Right lobe of liver (tissue), 6 donors: ENCODE measurements around the gene CADM2. TPM values are rescaled to one million over a fixed set of nuclear protein-coding genes. Genes with fewer than 3 reads are reported as not detected.

Experiments
- ATAC-seq, 4 donors: fragments of 200-7000 bp; cut with Tn5 transposase; one replicate each; pipeline ENCODE4 v1.9.1; 2020; ENCODE audit warnings: mild to moderate bottlenecking in 4 of 4, moderate library complexity in 4 of 4
- DNase-seq, 3 donors: peaks; one replicate each; pipeline ENCODE4 v3.0.0-alpha.2; 2020
- H3K27ac ChIP-seq, 3 donors: fragments of 200-600 bp; one replicate each; pipeline ENCODE4 v1.8.0; 2022
- H3K27me3 ChIP-seq, 2 donors: fragments of 200-600 bp; one replicate each; pipeline ENCODE4 v1.8.0; 2022
- H3K36me3 ChIP-seq, 4 donors: fragments of 200-600 bp; sonication (generic) in 1 of 4; one replicate each; pipeline versions ENCODE4 v1.5.1 to v1.8.0; 2017 to 2022; ENCODE audit warnings: control low read depth in 1 of 4
- H3K4me1 ChIP-seq, 4 donors: fragments of 200-600 bp; sonication (generic) in 1 of 4; one replicate each; pipeline versions ENCODE4 v1.5.1 to v1.8.0; 2017 to 2022; ENCODE audit warnings: control low read depth in 1 of 4
- H3K4me3 ChIP-seq, 3 donors: fragments of 200-600 bp; one replicate each; pipeline ENCODE4 v1.8.0; 2022
- H3K9me3 ChIP-seq, 4 donors: fragments of 200-600 bp; sonication (generic) in 1 of 4; one replicate each; pipeline versions ENCODE4 v1.5.1 to v1.8.0; 2017 to 2022; ENCODE audit warnings: control low read depth in 1 of 4
- CTCF ChIP-seq, 4 donors: fragments of 200-600 bp in 3 of 4; fragments of 450-650 bp in 1 of 4; IDR thresholded peaks; one replicate each; pipeline versions ENCODE4 v1.5.1 to v1.8.0; 2016 to 2022; ENCODE audit warnings: antibody characterized with exemption in 4 of 4, mild to moderate bottlenecking in 2 of 4
- POLR2A ChIP-seq: fragments of 450-650 bp; IDR thresholded peaks from one replicate; pipeline ENCODE4 v1.6.1; 2017; ENCODE audit warnings: antibody characterized with exemption, mild to moderate bottlenecking
- WGBS: methylation state at CpG from one replicate; pipeline ENCODE4 v1.1.6; 2018; ENCODE audit warnings: low coverage, low lambda C conversion rate; ENCODE audit not compliant: insufficient coverage; ENCODE audit errors: missing lambda C conversion rate; 5-methylcytosine and 5-hydroxymethylcytosine counted together
- intact Hi-C, 2 donors: fragments of 100-400 bp; cut with DNase I; formaldehyde crosslinking; loops; one replicate each; pipeline versions ENCODE4 v1.11.2 to v1.14.1; 2022
- total RNA-seq, 6 experiments: library from RNA; depleted of rRNA in 2 of 6; stranded (reverse); fragments of >200 nt in 2 of 6; fragmentation: NEBNext Ultra II Directional in 3 of 6; extraction: Animal tissue kit (Norgen Biotek cat#: 25700) in 3 of 6; gene quantifications; one replicate each; pipeline versions ENCODE4 v1.1.0 to v1.2.4, GENCODE V29; 2016 to 2023
- donor health status: DM: no; HTN: yes; CAD: no.
- donor health status: DM: no; HTN: no; CAD: no.
- donor health status: DM: no; HTN: no; CAD: no.
- donor health status: DM: no; HTN: yes; CAD: no.
- donor health status: DM: no; HTN: yes; CAD: no.

The CADM2 gene
- total RNA-seq, 6 experiments from 2014 or later, result under 0.01 to 1.7 (median 0.15) TPM

- H3K4me3 ChIP-seq, result no peak overlapping the region
- no peaks in the 10 kb centered on the region for H3K9me3 ChIP-seq
- intact Hi-C loops, result no loop called here
- no peaks in the 10 kb centered on the region for H3K4me1 ChIP-seq
- ATAC-seq (no peak), DNase-seq (no peak)
- H3K36me3 ChIP-seq, result no peaks in the 10 kb centered on the region
- H3K27me3 ChIP-seq, result no peaks in the 10 kb centered on the region
- TF ChIP-seq POLR2A (no peak), CTCF (IDR thresholded peaks at IDR 0.05) (no peak)
- no peak overlapping the region for H3K27ac ChIP-seq
- 7% methylated on average over 1 of the region's 1 CpG for WGBS
Measured at GRCh38 chr3:85298032-85298431, 339.2 kb downstream of the CADM2 start.

- intact Hi-C loops, result no loop called here
- DNase-seq, result no peak
- TF ChIP-seq POLR2A, result no peak
- TF ChIP-seq CTCF (IDR thresholded peaks at IDR 0.05), result no peak
- no peaks in the 10 kb centered on the region for H3K9me3 ChIP-seq
- no peaks in the 10 kb centered on the region for H3K27me3 ChIP-seq
- H3K4me3 ChIP-seq, result no peak overlapping the region
- H3K36me3 ChIP-seq, result no peaks in the 10 kb centered on the region
- 51% methylated on average over 4 of the region's 4 CpGs for WGBS
- no peaks in the 10 kb centered on the region for H3K4me1 ChIP-seq
- ATAC-seq, result no peak
- H3K27ac ChIP-seq, result no peak overlapping the region
Measured at GRCh38 chr3:85303156-85303555, 344.4 kb downstream of the CADM2 start.

GRCh38 chr3:85304360-85304964, 345.7 kb downstream of the CADM2 start:
- DNase-seq (no peak), ATAC-seq (peak in 1 of 4 donors; percentile 55)
- Histone ChIP-seq H3K27ac (no peak overlapping the region), H3K36me3 (no peaks in the 10 kb centered on the region), H3K27me3 (no peaks in the 10 kb centered on the region), H3K4me3 (no peak overlapping the region), H3K4me1 (no peaks in the 10 kb centered on the region), H3K9me3 (no peaks in the 10 kb centered on the region)
- 15% methylated on average over 3 of the region's 3 CpGs for WGBS
- intact Hi-C loops, result no loop called here
- TF ChIP-seq POLR2A (no peak), CTCF (IDR thresholded peaks at IDR 0.05) (peak; percentile 32 to 52 (median 46))

GRCh38 chr3:85312331-85312730, 353.5 kb downstream of the CADM2 start:
- Histone ChIP-seq H3K4me3 (no peak overlapping the region), H3K9me3 (no peaks in the 10 kb centered on the region), H3K27ac (no peak overlapping the region), H3K36me3 (no peaks in the 10 kb centered on the region), H3K4me1 (no peaks in the 10 kb centered on the region), H3K27me3 (no peaks in the 10 kb centered on the region)
- DNase-seq (no peak), ATAC-seq (no peak)
- TF ChIP-seq POLR2A, result no peak
- no peak for TF ChIP-seq CTCF (IDR thresholded peaks at IDR 0.05)
- intact Hi-C loops, result no loop called here
- 79% methylated on average over 3 of the region's 3 CpGs for WGBS

- 25% methylated on average over 1 of the region's 1 CpG for WGBS
- Histone ChIP-seq H3K27ac (no peak overlapping the region), H3K36me3 (no peaks in the 10 kb centered on the region), H3K4me1 (no peaks in the 10 kb centered on the region), H3K9me3 (no peaks in the 10 kb centered on the region), H3K27me3 (no peaks in the 10 kb centered on the region), H3K4me3 (no peak overlapping the region)
- no peak for TF ChIP-seq CTCF (IDR thresholded peaks at IDR 0.05)
- TF ChIP-seq POLR2A, result no peak
- DNase-seq (no peak), ATAC-seq (no peak)
- intact Hi-C loops, result no loop called here
Measured at GRCh38 chr3:85313380-85313779, 354.6 kb downstream of the CADM2 start.
